Keratinocyte (primary cell): Measurements from ENCODE around the gene CDK13. TPM values are rescaled to one million over a fixed set of nuclear protein-coding genes. Genes with fewer than 3 reads are reported as not detected.
"Not testable (repeated sequence)": the region's sequence is repeated elsewhere in the genome, so short reads cannot be mapped to it uniquely, and the experiment has no call there.

ENCODE experiments used
- DNase-seq: peaks from one replicate; pipeline ENCODE4 v3.0.0-alpha.2; 2011; ENCODE audit warnings: low read depth, missing footprints, low spot score
- FAIRE-seq: peaks from 2 replicates; lab custom pipeline; 2011; peaks lifted over from hg19 to GRCh38; lab: Jason Lieb, UNC
- H2AFZ ChIP-seq: 2 replicates; pipeline ENCODE4 v1.6.0; 2012; ENCODE audit warnings: low read length, control low read depth, inconsistent platforms; ENCODE audit not compliant: control insufficient read depth
- H3K27ac ChIP-seq: 2 replicates; pipeline ENCODE4 v1.5.1; 2011; ENCODE audit warnings: low read length; ENCODE audit not compliant: control insufficient read depth, insufficient read depth
- H3K27me3 ChIP-seq: 3 replicates; pipeline ENCODE4 v1.6.0; 2011; ENCODE audit warnings: low read length; ENCODE audit not compliant: control insufficient read depth, insufficient read depth; ENCODE audit errors: extremely low read depth
- H3K36me3 ChIP-seq, 2 experiments: 2 replicates in 1 of 2; 3 replicates in 1 of 2; pipeline ENCODE4 v1.5.1; 2011; ENCODE audit warnings: low read length in 2 of 2, mild to moderate bottlenecking in 1 of 2; ENCODE audit not compliant: control insufficient read depth in 2 of 2, insufficient read depth in 2 of 2; ENCODE audit errors: extremely low read depth in 1 of 2
- H3K4me1 ChIP-seq: 3 replicates; pipeline ENCODE4 v1.5.1; 2011; ENCODE audit warnings: low read length; ENCODE audit not compliant: control insufficient read depth, insufficient read depth; ENCODE audit errors: extremely low read depth
- H3K4me2 ChIP-seq: 3 replicates; pipeline ENCODE4 v1.6.0; 2011; ENCODE audit warnings: low read depth, low read length; ENCODE audit not compliant: control insufficient read depth, insufficient read depth; ENCODE audit errors: extremely low read depth
- H3K4me3 ChIP-seq, 3 experiments: fragments of 200-600 bp in 1 of 3; sonication (generic) in 1 of 3; 2 replicates in 2 of 3; 3 replicates in 1 of 3; pipeline ENCODE4 v1.5.1; 2011 to 2016; ENCODE audit warnings: low read length in 3 of 3, mild to moderate bottlenecking in 3 of 3, control low read depth in 2 of 3, inconsistent platforms in 1 of 3, low read depth in 1 of 3, mixed read lengths in 1 of 3, mixed run types in 1 of 3, moderate library complexity in 1 of 3; ENCODE audit not compliant: control insufficient read depth in 2 of 3, insufficient read depth in 2 of 3; ENCODE audit errors: extremely low read depth in 1 of 3
- H3K79me2 ChIP-seq: 2 replicates; pipeline ENCODE4 v1.6.0; 2012; ENCODE audit warnings: low read length; ENCODE audit not compliant: control insufficient read depth, insufficient read depth
- H3K9ac ChIP-seq: 3 replicates; pipeline ENCODE4 v1.6.0; 2011; ENCODE audit warnings: low read length; ENCODE audit not compliant: control insufficient read depth, insufficient read depth; ENCODE audit errors: extremely low read depth
- H3K9me1 ChIP-seq: 3 replicates; pipeline ENCODE4 v1.6.0; 2011; ENCODE audit warnings: low read length; ENCODE audit not compliant: control insufficient read depth, insufficient read depth; ENCODE audit errors: extremely low read depth
- H3K9me3 ChIP-seq: 2 replicates; pipeline ENCODE4 v1.5.1; 2012; ENCODE audit warnings: low read depth, low read length; ENCODE audit not compliant: control insufficient read depth
- H4K20me1 ChIP-seq: 3 replicates; pipeline ENCODE4 v1.6.0; 2011; ENCODE audit warnings: low read length; ENCODE audit not compliant: control insufficient read depth, insufficient read depth; ENCODE audit errors: extremely low read depth
- CTCF ChIP-seq, 3 experiments: IDR thresholded peaks in 1 of 3; conservative IDR thresholded peaks in 1 of 3; optimal IDR thresholded peaks in 1 of 3; 2 replicates in 2 of 3; 3 replicates in 1 of 3; pipeline versions ENCODE3 to v1.5.1; 2011; ENCODE audit warnings: low read length in 3 of 3, mild to moderate bottlenecking in 3 of 3, moderate library complexity in 2 of 3, control low read depth in 1 of 3, inconsistent platforms in 1 of 3; ENCODE audit not compliant: insufficient read depth in 2 of 3; ENCODE audit errors: extremely low read depth in 1 of 3
- EZH2 ChIP-seq: IDR thresholded peaks from one replicate; pipeline ENCODE4 v1.6.1; 2012; ENCODE audit warnings: inconsistent platforms, mild to moderate bottlenecking, low read length, moderate library complexity
- dilution Hi-C: fragments of 300-500 bp; cut with MboI; formaldehyde crosslinking; loops from one replicate; pipeline ENCODE4 v1.7.0; 2020; ENCODE audit warnings: low sequenced_read_pairs; ENCODE audit not compliant: extremely low pct_ligation_motif_present
- polyA plus RNA-seq, 5 experiments: library from polyadenylated mRNA; depleted of rRNA in 3 of 5; stranded (reverse) in 3 of 5; stranded (forward) in 1 of 5; unstranded in 1 of 5; fragments of >200 nt; gene quantifications; 1 replicate in 1 of 5; 2 replicates in 3 of 5; 3 replicates in 1 of 5; pipeline versions ENCODE4 v1.2.1 to v1.2.3, GENCODE V29; 2011 to 2012; ENCODE audit warnings: missing spikeins in 2 of 5, low read depth in 1 of 5, low replicate concordance in 1 of 5

Gene CDK13
- polyA plus RNA-seq, 1 donor (not counting 4 experiments of a cell fraction or from before 2014, with no cell fraction given) = 25.4 TPM

- H3K79me2 ChIP-seq = no peaks in the 10 kb centered on the region
- H3K27ac ChIP-seq = no peak overlapping the region
- dilution Hi-C loops = no loop called here
- H3K4me1 ChIP-seq = no peaks in the 10 kb centered on the region
- no peaks in the 10 kb centered on the region for H3K27me3 ChIP-seq
- H3K4me2 ChIP-seq = no peak overlapping the region
- no peaks in the 10 kb centered on the region for H4K20me1 ChIP-seq
- H3K4me3 ChIP-seq = no peak overlapping the region
- no peak overlapping the region for H2AFZ ChIP-seq
- H3K9me3 ChIP-seq = peaks cover 3% of the 10 kb centered on the region
- FAIRE-seq = no peak
- H3K36me3 ChIP-seq = no peaks in the 10 kb centered on the region
- H3K9ac ChIP-seq = no peak overlapping the region
- no peak for DNase-seq
- TF ChIP-seq CTCF (optimal IDR thresholded peaks at IDR 0.05 in 1 of 3, IDR thresholded peaks at IDR 0.05 in 1 of 3, conservative IDR thresholded peaks at IDR 0.05 in 1 of 3; ENCODE audit: extremely low read depth in 1 of 3, insufficient read depth in 2 of 3, low read length in 3 of 3) (no peak), EZH2 (no peak)
- no peaks in the 10 kb centered on the region for H3K9me1 ChIP-seq
Observed at GRCh38 chr7:40147371-40148246, 197.6 kb downstream of the CDK13 start.

GRCh38 chr7:40148247-40148580 lies 198.2 kb downstream of the CDK13 start:
- H3K9me1 ChIP-seq, DNase-seq, H3K27me3 ChIP-seq, H3K4me3 ChIP-seq, FAIRE-seq, H3K9me3 ChIP-seq, H4K20me1 ChIP-seq, H3K79me2 ChIP-seq, H3K4me2 ChIP-seq, H3K9ac ChIP-seq, dilution Hi-C loops, H2AFZ ChIP-seq, H3K4me1 ChIP-seq, H3K36me3 ChIP-seq, H3K27ac ChIP-seq: not testable (repeated sequence)

GRCh38 chr7:40148671-40149070 lies 198.6 kb downstream of the CDK13 start:
- H4K20me1 ChIP-seq = no peaks in the 10 kb centered on the region
- dilution Hi-C loops = no loop called here
- TF ChIP-seq CTCF (optimal IDR thresholded peaks at IDR 0.05 in 1 of 3, IDR thresholded peaks at IDR 0.05 in 1 of 3, conservative IDR thresholded peaks at IDR 0.05 in 1 of 3; ENCODE audit: extremely low read depth in 1 of 3, insufficient read depth in 2 of 3, low read length in 3 of 3) (no peak), EZH2 (no peak)
- FAIRE-seq (no peak), DNase-seq (no peak)
- H2AFZ ChIP-seq = no peak overlapping the region
- H3K9me1 ChIP-seq = no peaks in the 10 kb centered on the region
- H3K4me2 ChIP-seq = no peak overlapping the region
- no peaks in the 10 kb centered on the region for H3K4me1 ChIP-seq
- no peak overlapping the region for H3K27ac ChIP-seq
- no peaks in the 10 kb centered on the region for H3K79me2 ChIP-seq
- no peak overlapping the region for H3K4me3 ChIP-seq
- no peaks in the 10 kb centered on the region for H3K36me3 ChIP-seq
- no peak overlapping the region for H3K9ac ChIP-seq
- peaks cover 3% of the 10 kb centered on the region for H3K9me3 ChIP-seq
- no peaks in the 10 kb centered on the region for H3K27me3 ChIP-seq
